22Rv1 (cell line): ENCODE data around the gene UGP2.

Experiments used
- CTCF ChIP-seq: fragments of 450-650 bp; IDR thresholded peaks from 2 replicates; pipeline ENCODE4 v1.5.1; 2017; ENCODE audit warnings: mild to moderate bottlenecking
- ZFX ChIP-seq: fragments of 450-650 bp; IDR thresholded peaks from 2 replicates; pipeline ENCODE4 v1.6.1; 2017; ENCODE audit warnings: antibody characterized with exemption, borderline replicate concordance

- TF ChIP-seq CTCF (no peak), ZFX (no peak)
Measured at GRCh38 chr2:63843791-63844190, 2.1 kb downstream of the UGP2 start.
